PFSK-1 (cell line): ENCODE results near the gene HHLA2.

Experiments
- FOXP2 ChIP-seq: optimal IDR thresholded peaks from 2 replicates; pipeline ENCODE3; 2011; ENCODE audit warnings: borderline replicate concordance, control low read depth, inconsistent platforms; ENCODE audit not compliant: insufficient read depth; ENCODE audit errors: extremely low read length, extremely low read depth
- POLR2AphosphoS5 ChIP-seq: IDR thresholded peaks from 2 replicates; pipeline ENCODE4 v1.6.1; 2012; ENCODE audit warnings: low read depth, mild to moderate bottlenecking, control low read depth, low read length, moderate library complexity
- SIN3A ChIP-seq: IDR thresholded peaks from 2 replicates; pipeline ENCODE4 v1.6.1; 2012; ENCODE audit warnings: mild to moderate bottlenecking, low read length, moderate library complexity, borderline replicate concordance; ENCODE audit not compliant: insufficient read depth
- TAF1 ChIP-seq: IDR thresholded peaks from 2 replicates; pipeline ENCODE4 v1.6.1; 2012; ENCODE audit warnings: low read length, control low read depth, borderline replicate concordance; ENCODE audit not compliant: insufficient read depth
- TF ChIP-seq, protein P1 (sequence below), 2 experiments: IDR thresholded peaks; 2 replicates each; pipeline versions ENCODE4 v1.6.1 to v1.8.0; 2011 to 2012; ENCODE audit warnings: low read depth in 2 of 2, low read length in 2 of 2, control low read depth in 1 of 2, inconsistent platforms in 1 of 2, mild to moderate bottlenecking in 1 of 2, moderate library complexity in 1 of 2; ENCODE audit not compliant: insufficient read depth in 1 of 2

The HHLA2 gene

DNA sequence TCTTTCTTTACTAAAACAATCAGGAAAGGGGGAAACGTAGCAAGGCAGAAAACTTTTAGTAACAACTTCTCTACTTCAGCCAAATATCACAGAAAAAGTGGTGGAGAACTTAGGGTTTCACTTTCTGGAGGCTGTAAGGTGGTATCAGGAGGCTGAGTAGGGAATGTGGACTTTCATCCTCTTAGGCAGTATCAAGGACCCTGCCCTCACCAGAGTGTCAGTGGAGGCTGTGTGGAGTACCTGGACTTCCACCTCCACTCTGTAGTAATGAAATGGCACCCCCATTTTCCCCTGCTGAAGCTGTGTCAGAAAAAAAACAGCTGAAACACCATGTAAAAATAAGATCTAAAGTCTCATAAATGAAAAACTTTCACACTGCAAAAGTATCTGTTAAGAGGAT is 11.2 kb upstream of the HHLA2 start:
- TF ChIP-seq FOXP2, result no peak
- TF ChIP-seq SIN3A, result no peak
- no peak for TF ChIP-seq TAF1
- TF ChIP-seq POLR2AphosphoS5, result no peak
- TF ChIP-seq, protein P1, sequence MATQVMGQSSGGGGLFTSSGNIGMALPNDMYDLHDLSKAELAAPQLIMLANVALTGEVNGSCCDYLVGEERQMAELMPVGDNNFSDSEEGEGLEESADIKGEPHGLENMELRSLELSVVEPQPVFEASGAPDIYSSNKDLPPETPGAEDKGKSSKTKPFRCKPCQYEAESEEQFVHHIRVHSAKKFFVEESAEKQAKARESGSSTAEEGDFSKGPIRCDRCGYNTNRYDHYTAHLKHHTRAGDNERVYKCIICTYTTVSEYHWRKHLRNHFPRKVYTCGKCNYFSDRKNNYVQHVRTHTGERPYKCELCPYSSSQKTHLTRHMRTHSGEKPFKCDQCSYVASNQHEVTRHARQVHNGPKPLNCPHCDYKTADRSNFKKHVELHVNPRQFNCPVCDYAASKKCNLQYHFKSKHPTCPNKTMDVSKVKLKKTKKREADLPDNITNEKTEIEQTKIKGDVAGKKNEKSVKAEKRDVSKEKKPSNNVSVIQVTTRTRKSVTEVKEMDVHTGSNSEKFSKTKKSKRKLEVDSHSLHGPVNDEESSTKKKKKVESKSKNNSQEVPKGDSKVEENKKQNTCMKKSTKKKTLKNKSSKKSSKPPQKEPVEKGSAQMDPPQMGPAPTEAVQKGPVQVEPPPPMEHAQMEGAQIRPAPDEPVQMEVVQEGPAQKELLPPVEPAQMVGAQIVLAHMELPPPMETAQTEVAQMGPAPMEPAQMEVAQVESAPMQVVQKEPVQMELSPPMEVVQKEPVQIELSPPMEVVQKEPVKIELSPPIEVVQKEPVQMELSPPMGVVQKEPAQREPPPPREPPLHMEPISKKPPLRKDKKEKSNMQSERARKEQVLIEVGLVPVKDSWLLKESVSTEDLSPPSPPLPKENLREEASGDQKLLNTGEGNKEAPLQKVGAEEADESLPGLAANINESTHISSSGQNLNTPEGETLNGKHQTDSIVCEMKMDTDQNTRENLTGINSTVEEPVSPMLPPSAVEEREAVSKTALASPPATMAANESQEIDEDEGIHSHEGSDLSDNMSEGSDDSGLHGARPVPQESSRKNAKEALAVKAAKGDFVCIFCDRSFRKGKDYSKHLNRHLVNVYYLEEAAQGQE (IDR thresholded peaks at IDR 0.05; ENCODE audit: insufficient read depth in 1 of 2, low read depth in 2 of 2, low read length in 2 of 2), result no peak

DNA sequence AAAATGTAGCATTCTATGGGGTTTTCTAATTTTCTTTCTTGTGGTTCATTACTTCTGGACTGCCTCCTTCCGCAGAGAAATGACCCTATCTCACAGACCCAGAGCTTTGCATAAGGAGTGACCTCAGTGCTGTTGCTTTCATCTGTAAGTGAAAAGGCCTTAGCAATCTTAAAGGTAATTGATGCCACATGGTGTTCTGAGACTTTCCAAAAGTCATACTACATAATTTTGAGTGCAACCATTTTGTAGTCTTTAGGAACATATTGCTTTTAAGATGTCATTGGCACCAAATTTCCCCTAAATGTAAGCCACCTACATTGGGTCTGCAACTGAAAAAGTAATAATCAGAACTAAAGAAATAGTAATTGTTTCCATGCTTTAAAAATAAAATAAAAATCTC is 9.2 kb upstream of the HHLA2 start:
- TF ChIP-seq, protein P1 (IDR thresholded peaks at IDR 0.05; ENCODE audit: insufficient read depth in 1 of 2, low read depth in 2 of 2, low read length in 2 of 2), result no peak
- TF ChIP-seq TAF1 (no peak), SIN3A (no peak), FOXP2 (no peak), POLR2AphosphoS5 (no peak)

GRCh38 chr3:108289159-108289558 is 7.2 kb upstream of the HHLA2 start:
- TF ChIP-seq, protein P1 (IDR thresholded peaks at IDR 0.05; ENCODE audit: insufficient read depth in 1 of 2, low read depth in 2 of 2, low read length in 2 of 2), result no peak
- TF ChIP-seq TAF1 (no peak), FOXP2 (no peak), SIN3A (no peak), POLR2AphosphoS5 (no peak)

- no peak for TF ChIP-seq SIN3A
- no peak for TF ChIP-seq FOXP2
- TF ChIP-seq TAF1, result no peak
- TF ChIP-seq, protein P1 (IDR thresholded peaks at IDR 0.05; ENCODE audit: insufficient read depth in 1 of 2, low read depth in 2 of 2, low read length in 2 of 2), result no peak
- TF ChIP-seq POLR2AphosphoS5, result no peak
Observed at GRCh38 chr3:108292450-108292849, 3.9 kb upstream of the HHLA2 start.

- no peak for TF ChIP-seq SIN3A
- TF ChIP-seq, protein P1 (IDR thresholded peaks at IDR 0.05; ENCODE audit: insufficient read depth in 1 of 2, low read depth in 2 of 2, low read length in 2 of 2), result no peak
- no peak for TF ChIP-seq FOXP2
- no peak for TF ChIP-seq TAF1
- TF ChIP-seq POLR2AphosphoS5, result no peak
Observed at GRCh38 chr3:108292905-108293328, 3.4 kb upstream of the HHLA2 start.
